Fibroblast of pulmonary artery (primary cell): Measurements from ENCODE around the gene GMIP.

Experiments
- DNase-seq: peaks from one replicate; pipeline ENCODE4 v3.0.0-alpha.2; 2010; ENCODE audit warnings: low read depth
- H3K4me3 ChIP-seq: replicated peaks from 2 replicates; pipeline ENCODE4 v1.5.1; 2011; ENCODE audit warnings: low read depth, mild to moderate bottlenecking, control low read depth, low read length, moderate library complexity
- CTCF ChIP-seq: IDR thresholded peaks from 2 replicates; pipeline ENCODE4 v1.5.1; 2011; ENCODE audit warnings: mild to moderate bottlenecking, control low read depth, low read length, inconsistent platforms; ENCODE audit errors: missing control alignments

Gene GMIP

GRCh38 chr19:19662871-19663255 lies 19.4 kb upstream of the GMIP start:
- H3K4me3 ChIP-seq: peak overlapping the region; percentile 84
- no peak for TF ChIP-seq CTCF
- no peak for DNase-seq

- no peak for TF ChIP-seq CTCF
- peak overlapping the region; percentile 84 for H3K4me3 ChIP-seq
- no peak for DNase-seq
These were observed 18.9 kb upstream of the GMIP start for GRCh38 chr19:19662344-19662743.

- no peak for TF ChIP-seq CTCF
- peak overlapping the region; percentile 84 for H3K4me3 ChIP-seq
- DNase-seq: no peak
These were observed 18.3 kb upstream of the GMIP start for GRCh38 chr19:19661675-19662251.

- DNase-seq: no peak
- H3K4me3 ChIP-seq: no peak overlapping the region
- no peak for TF ChIP-seq CTCF
These were observed 17.8 kb upstream of the GMIP start for GRCh38 chr19:19661141-19661674.

- TF ChIP-seq CTCF: no peak
- DNase-seq: no peak
- no peak overlapping the region for H3K4me3 ChIP-seq
These were observed 16.3 kb upstream of the GMIP start for GRCh38 chr19:19659646-19660245.

- H3K4me3 ChIP-seq: no peak overlapping the region
- TF ChIP-seq CTCF: no peak
- no peak for DNase-seq
These were observed 13.9 kb upstream of the GMIP start for GRCh38 chr19:19657397-19657783.
